ENCODE results near the gene ACTR1A. TPM values are rescaled to one million over a fixed set of nuclear protein-coding genes. Genes with fewer than 3 reads are reported as not detected.
"Not testable (repeated sequence)": the region's sequence is repeated elsewhere in the genome, so short reads cannot be mapped to it uniquely, and the experiment has no call there.

The ACTR1A gene
- total and polyA plus RNA-seq, 4 donors: 113 to 177 (median 155) TPM

DNA sequence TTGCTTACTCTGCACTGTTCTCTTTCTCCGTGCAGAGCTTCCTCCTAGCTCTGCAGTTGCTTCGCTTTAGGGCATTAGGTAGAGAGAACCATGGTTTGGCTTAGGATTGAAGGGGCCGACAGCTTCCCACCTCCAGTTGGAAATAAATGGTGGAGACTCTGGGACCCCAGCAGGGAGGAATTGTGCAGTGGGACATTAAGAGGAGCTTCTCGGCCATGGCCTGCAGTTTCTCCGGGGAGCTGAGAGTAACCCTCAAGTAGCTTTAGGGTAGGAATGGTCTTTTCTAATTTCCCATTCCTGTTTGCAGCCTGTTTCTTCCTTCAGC lies 2.4 kb upstream of the ACTR1A start:
- WGBS (ENCODE audit: insufficient coverage): 0% methylated on average over 2 of the region's 5 CpGs
- Histone ChIP-seq H3K27ac (ENCODE audit: low read depth, low read length) (peak overlapping the region; percentile 58), H3K36me3 (ENCODE audit: control insufficient read depth, insufficient read depth, low read length) (peaks cover 23% of the 10 kb centered on the region), H3K27me3 (ENCODE audit: control insufficient read depth, insufficient read depth, low read length) (no peaks in the 10 kb centered on the region), H3K9me3 (ENCODE audit: control insufficient read depth, insufficient read depth, low read length) (no peaks in the 10 kb centered on the region), H3K4me3 (ENCODE audit: low read depth, low read length) (peak overlapping the region; percentile 98), H3K4me1 (ENCODE audit: control insufficient read depth, insufficient read depth, low read length) (peaks cover 14% of the 10 kb centered on the region)
- no peak for DNase-seq (ENCODE audit: low read depth in 4 of 6, low spot score in 6 of 6)

DNA sequence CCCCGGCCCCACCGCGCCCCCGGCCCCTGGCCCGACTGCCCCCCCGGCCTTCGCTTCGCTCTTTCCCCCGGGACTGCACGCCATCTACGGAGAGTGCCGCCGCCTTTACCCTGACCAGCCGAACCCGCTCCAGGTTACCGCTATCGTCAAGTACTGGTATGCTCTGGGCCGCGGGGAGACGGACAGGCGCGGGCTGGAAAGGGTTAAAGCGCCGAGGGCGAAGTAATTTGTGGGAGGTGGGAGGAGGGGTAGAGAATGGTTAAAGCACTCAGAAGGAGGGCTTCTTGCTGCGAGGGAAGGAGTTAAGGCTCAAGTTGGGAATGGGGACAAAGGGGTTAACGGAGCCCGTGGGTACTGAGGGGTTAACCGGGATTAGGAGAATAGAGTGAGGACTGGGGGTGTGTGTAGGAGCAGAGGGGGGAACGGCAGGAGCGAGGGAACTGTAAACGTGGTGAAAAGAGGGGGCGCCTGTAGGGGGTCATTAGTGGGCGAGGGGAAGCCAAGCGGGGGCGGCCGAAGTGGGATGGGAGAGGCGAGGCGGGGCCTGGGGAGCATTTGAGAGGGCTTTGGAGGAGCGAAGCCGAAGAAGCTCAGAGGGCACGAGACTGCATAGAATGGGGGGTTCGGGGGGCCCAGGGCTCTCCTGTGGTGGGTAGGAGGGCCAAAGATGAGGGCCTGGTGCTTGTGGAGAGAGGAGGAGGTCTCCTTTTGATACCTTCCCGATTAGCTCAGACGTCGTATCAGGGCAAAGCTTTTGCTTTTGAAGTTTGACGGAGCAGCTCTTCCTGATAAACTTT lies 1.9 kb upstream of the ACTR1A start:
- Histone ChIP-seq H3K4me1 (ENCODE audit: control insufficient read depth, insufficient read depth, low read length) (peaks cover 14% of the 10 kb centered on the region), H3K36me3 (ENCODE audit: control insufficient read depth, insufficient read depth, low read length) (peaks cover 17% of the 10 kb centered on the region), H3K27me3 (ENCODE audit: control insufficient read depth, insufficient read depth, low read length) (no peaks in the 10 kb centered on the region), H3K4me3 (ENCODE audit: low read depth, low read length) (peak overlapping the region; percentile 98), H3K9me3 (ENCODE audit: control insufficient read depth, insufficient read depth, low read length) (no peaks in the 10 kb centered on the region), H3K27ac (ENCODE audit: low read depth, low read length) (peak overlapping the region; percentile 58)
- whole genome bisulfite sequencing (ENCODE audit: insufficient coverage): 0% methylated on average over 43 of the region's 47 CpGs
- DNase-seq (ENCODE audit: low read depth in 4 of 6, low spot score in 6 of 6): peak in 2 of 6 donors; percentile 73 to 75

DNA sequence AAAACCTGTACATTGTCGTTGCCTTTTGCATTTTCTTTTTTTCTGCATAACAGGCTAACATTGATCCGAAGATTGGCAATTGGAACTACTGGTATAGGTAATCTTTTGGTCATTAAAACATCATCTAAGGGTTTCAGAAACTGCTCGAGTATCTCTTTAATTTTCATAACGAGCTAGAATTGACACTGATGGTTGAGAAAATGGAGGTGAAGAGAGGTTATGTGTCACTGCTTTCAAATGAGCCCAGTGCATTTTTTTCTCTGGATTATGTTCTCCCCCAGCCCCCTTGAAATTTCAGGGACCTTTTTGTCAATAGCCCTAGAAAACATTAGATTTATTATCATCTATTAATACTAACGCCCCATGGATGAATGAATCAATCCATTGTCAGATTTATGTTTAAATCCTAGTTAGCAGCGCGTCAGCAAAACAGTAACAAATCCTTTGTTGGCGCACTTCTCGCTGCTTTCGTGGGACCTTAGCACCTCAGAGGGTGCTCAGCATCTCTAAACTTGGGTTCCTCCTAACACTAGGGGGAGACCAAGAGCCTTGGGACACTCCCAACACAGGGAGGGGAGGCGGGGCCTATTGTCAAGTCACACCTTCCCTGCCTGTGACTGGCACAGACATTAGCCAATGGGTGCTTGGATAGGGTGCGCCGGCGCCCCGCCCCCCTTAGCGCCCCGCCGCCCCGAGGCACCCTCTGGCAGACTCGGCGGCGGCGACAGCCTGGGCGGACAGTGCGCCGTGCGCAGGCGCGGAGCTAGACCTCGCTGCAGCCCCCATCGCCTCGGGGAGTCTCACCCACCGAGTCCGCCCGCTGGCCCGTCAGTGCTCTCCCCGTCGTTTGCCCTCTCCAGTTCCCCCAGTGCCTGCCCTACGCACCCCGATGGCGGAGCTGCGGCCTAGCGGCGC lies 1.0 kb upstream of the ACTR1A start, which contains the start of gene SUFU:
Gene SUFU, plus strand, starts transcription at position 709 of the 915 bp plus-strand sequence. Its CDS starts 181 bp downstream, at position 890.
- WGBS (ENCODE audit: insufficient coverage): 0% methylated on average over 40 of the region's 44 CpGs

DNA sequence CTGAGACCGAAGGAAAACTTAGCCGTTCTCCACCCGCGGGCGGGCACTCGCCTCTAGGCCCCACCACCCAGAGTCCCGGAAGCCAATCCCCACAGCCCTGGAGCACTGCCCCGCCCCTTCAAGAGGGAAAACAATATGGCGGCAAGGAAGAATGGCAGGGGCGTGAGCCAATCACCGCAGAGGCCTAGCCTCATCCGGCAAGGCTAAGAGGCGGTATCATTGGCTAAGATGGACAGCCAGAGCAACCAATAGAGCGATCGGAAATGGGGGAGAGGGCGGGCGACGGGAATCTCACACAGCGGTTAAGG lies 529 bp downstream of the ACTR1A start:
- peak; percentile 98 to 100 (median 100) for DNase-seq (ENCODE audit: low read depth in 4 of 6, low spot score in 6 of 6)
- Histone ChIP-seq H3K9me3 (ENCODE audit: control insufficient read depth, insufficient read depth, low read length) (no peaks in the 10 kb centered on the region), H3K4me3 (ENCODE audit: low read depth, low read length) (peak overlapping the region; percentile 100), H3K4me1 (ENCODE audit: control insufficient read depth, insufficient read depth, low read length) (peaks cover 14% of the 10 kb centered on the region), H3K27me3 (ENCODE audit: control insufficient read depth, insufficient read depth, low read length) (no peaks in the 10 kb centered on the region), H3K36me3 (ENCODE audit: control insufficient read depth, insufficient read depth, low read length) (peaks cover 16% of the 10 kb centered on the region), H3K27ac (ENCODE audit: low read depth, low read length) (peak overlapping the region; percentile 98)
- WGBS (ENCODE audit: insufficient coverage): 0% methylated on average over 15 of the region's 19 CpGs

More for the DNA sequence above, 1.0 kb upstream of the ACTR1A start, which contains the start of gene SUFU:
- Histone ChIP-seq H3K4me1 (ENCODE audit: control insufficient read depth, insufficient read depth, low read length) (peaks cover 14% of the 10 kb centered on the region), H3K27ac (ENCODE audit: low read depth, low read length) (peak within 1 kb of the TSS; percentile 98), H3K27me3 (ENCODE audit: control insufficient read depth, insufficient read depth, low read length) (no peaks in the 10 kb centered on the region), H3K36me3 (ENCODE audit: control insufficient read depth, insufficient read depth, low read length) (peaks cover 14% of the 10 kb centered on the region), H3K4me3 (ENCODE audit: low read depth, low read length) (peak within 1 kb of the TSS; percentile 100), H3K9me3 (ENCODE audit: control insufficient read depth, insufficient read depth, low read length) (no peaks in the 10 kb centered on the region)
- peak; percentile 94 to 100 (median 100) for DNase-seq (ENCODE audit: low read depth in 4 of 6, low spot score in 6 of 6)

DNA sequence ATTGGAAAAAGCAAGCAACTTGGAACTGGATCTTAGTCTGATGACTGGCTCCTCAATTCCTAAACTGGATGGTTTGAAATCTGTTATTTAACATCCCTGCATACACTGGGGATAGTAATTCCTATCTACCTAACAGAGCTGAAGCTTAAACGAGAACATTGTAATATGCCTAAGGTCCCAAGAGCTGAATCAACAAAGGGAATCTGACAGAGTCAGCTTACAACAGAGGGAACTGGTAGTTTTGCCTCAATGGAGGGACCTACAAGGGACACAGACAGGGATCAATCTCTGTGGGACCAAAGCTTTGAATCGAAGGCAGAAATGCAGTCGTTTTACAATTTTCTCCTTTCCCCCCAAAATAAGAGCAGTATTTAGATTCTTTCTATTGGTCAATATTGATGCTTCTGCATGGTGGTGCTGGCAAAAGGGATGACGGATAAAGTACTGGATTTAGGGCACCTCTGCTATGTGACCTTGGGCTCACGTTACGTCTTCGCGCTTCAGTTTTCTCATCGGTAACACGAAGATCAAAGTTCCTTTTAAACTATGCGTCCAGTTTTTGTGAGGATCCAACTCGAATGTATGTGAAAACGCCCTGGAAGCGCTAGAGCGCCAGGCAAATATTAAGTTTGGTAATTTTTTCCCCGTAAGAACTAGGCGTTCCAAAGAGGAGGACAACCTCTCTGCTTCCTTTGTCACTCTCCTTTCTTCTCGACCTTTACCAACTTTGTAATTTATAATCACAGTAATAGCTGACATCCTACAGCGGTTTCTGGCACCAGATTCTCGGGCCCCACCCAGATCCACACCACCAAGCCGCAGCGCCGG lies 1.1 kb downstream of the ACTR1A start:
- DNase-seq (ENCODE audit: low read depth in 4 of 6, low spot score in 6 of 6): no peak
- WGBS (ENCODE audit: insufficient coverage): 2% methylated on average over 17 of the region's 23 CpGs
- Histone ChIP-seq H3K27ac (ENCODE audit: low read depth, low read length) (peak overlapping the region; percentile 98), H3K4me3 (ENCODE audit: low read depth, low read length) (peak overlapping the region; percentile 100), H3K9me3 (ENCODE audit: control insufficient read depth, insufficient read depth, low read length) (no peaks in the 10 kb centered on the region), H3K4me1 (ENCODE audit: control insufficient read depth, insufficient read depth, low read length) (peaks cover 14% of the 10 kb centered on the region), H3K27me3 (ENCODE audit: control insufficient read depth, insufficient read depth, low read length) (no peaks in the 10 kb centered on the region), H3K36me3 (ENCODE audit: control insufficient read depth, insufficient read depth, low read length) (peaks cover 14% of the 10 kb centered on the region)

DNA sequence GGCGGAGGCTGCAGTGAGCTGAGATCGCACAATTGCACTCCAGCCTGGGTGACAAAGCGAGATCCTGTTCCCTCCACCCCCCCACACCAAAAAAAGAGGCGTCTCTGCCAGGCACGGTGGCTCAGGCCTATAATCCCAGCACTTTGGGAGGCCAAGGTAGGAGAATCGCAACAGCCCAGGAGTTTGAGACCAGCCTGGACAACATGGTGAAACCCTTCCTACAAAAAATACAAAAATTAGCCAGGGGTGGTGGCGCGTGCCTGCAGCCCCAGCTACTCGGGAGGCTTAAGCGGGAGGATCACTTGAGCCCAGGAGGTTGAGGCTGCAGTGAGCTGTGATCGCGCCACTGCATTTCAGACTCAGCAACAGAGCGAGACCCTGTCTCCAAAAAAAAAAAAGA lies 1.8 kb downstream of the ACTR1A start:
- H3K9me3 ChIP-seq (ENCODE audit: control insufficient read depth, insufficient read depth, low read length); H3K36me3 ChIP-seq (ENCODE audit: control insufficient read depth, insufficient read depth, low read length); H3K27ac ChIP-seq (ENCODE audit: low read depth, low read length); H3K27me3 ChIP-seq (ENCODE audit: control insufficient read depth, insufficient read depth, low read length); DNase-seq (ENCODE audit: low read depth in 4 of 6, low spot score in 6 of 6); H3K4me3 ChIP-seq (ENCODE audit: low read depth, low read length): not testable (repeated sequence)
- H3K4me1 ChIP-seq (ENCODE audit: control insufficient read depth, insufficient read depth, low read length): peaks cover 11% of the 10 kb centered on the region
- WGBS (ENCODE audit: insufficient coverage): 95% methylated on average over 8 of the region's 13 CpGs

DNA sequence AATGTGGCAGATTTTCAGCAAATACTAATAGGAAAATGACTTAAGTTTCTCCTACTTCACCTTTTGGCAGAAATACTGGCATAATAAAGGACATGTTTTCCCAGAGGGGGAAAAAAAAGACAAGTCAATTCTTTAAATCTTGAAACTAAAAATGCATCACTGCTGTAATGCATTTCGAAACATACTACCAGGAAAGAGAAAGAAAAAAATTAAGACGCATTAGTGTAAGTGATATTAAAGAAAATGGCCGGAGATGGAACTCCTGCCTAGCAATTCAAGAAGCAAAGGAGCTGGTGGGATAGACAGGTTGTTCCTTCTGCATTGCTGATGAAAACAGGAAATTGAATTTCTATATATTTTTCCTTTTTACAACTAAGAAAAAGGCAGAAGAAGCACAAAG lies 3.2 kb downstream of the ACTR1A start:
- Histone ChIP-seq H3K27me3 (ENCODE audit: control insufficient read depth, insufficient read depth, low read length) (no peaks in the 10 kb centered on the region), H3K36me3 (ENCODE audit: control insufficient read depth, insufficient read depth, low read length) (peaks cover 16% of the 10 kb centered on the region), H3K4me3 (ENCODE audit: low read depth, low read length) (no peak overlapping the region), H3K9me3 (ENCODE audit: control insufficient read depth, insufficient read depth, low read length) (no peaks in the 10 kb centered on the region), H3K4me1 (ENCODE audit: control insufficient read depth, insufficient read depth, low read length) (peaks cover 6% of the 10 kb centered on the region), H3K27ac (ENCODE audit: low read depth, low read length) (no peak overlapping the region)
- no peak for DNase-seq (ENCODE audit: low read depth in 4 of 6, low spot score in 6 of 6)
- WGBS (ENCODE audit: insufficient coverage): no CpG with 5 or more reads among the region's 3 CpGs

DNA sequence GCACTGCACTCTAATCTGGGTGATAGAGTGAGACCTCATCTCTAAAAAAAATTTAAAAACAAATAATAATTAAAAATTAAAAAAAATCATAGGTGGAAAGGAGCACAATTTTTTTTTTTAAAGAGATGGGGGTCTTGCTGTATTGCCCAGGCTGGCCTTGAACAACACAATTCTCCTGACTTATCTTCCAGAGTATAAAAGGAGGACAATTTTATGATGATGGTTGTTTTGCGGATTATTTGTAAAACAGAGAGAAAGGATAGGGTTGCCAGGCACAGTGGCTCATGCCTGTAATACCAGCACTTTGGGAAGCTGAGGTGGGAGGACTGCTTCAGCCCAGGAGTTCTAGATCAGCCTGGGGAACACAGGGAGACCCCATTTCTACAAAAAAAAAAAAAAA lies 5.0 kb downstream of the ACTR1A start:
- 100% methylated on average over 1 of the region's 1 CpG for WGBS (ENCODE audit: insufficient coverage)
- H3K4me3 ChIP-seq (ENCODE audit: low read depth, low read length): no peak overlapping the region
- no peak for DNase-seq (ENCODE audit: low read depth in 4 of 6, low spot score in 6 of 6)
- no peak overlapping the region for H3K27ac ChIP-seq (ENCODE audit: low read depth, low read length)
- H3K27me3 ChIP-seq (ENCODE audit: control insufficient read depth, insufficient read depth, low read length): no peaks in the 10 kb centered on the region
- peaks cover 25% of the 10 kb centered on the region for H3K36me3 ChIP-seq (ENCODE audit: control insufficient read depth, insufficient read depth, low read length)
- H3K4me1 ChIP-seq (ENCODE audit: control insufficient read depth, insufficient read depth, low read length): peaks cover 6% of the 10 kb centered on the region
- no peaks in the 10 kb centered on the region for H3K9me3 ChIP-seq (ENCODE audit: control insufficient read depth, insufficient read depth, low read length)

DNA sequence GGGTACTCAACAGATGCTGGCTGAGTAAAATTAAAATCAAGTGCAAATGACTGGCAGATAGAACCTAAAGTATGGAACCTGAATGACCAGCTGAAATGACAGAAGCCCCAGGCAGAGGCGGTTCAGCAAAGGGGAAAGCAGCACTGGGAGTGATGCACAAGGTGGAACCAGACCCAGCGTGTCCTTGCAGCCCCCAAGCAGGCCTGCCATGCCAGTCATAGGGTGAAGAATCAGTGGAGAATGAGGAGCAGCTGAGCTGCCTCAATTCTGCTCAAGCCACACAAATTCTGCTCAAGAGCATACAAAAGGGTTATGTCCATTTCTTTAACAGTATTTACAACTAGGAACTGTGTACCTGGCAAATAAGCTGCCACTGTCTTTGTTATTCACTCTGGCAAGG lies 8.7 kb downstream of the ACTR1A start:
- peaks cover 35% of the 10 kb centered on the region for H3K36me3 ChIP-seq (ENCODE audit: control insufficient read depth, insufficient read depth, low read length)
- WGBS (ENCODE audit: insufficient coverage): 83% methylated on average over 2 of the region's 2 CpGs
- H3K27me3 ChIP-seq (ENCODE audit: control insufficient read depth, insufficient read depth, low read length): no peaks in the 10 kb centered on the region

More for the DNA sequence above, 8.7 kb downstream of the ACTR1A start:
- Histone ChIP-seq H3K4me3 (ENCODE audit: low read depth, low read length) (no peak overlapping the region), H3K27ac (ENCODE audit: low read depth, low read length) (no peak overlapping the region), H3K4me1 (ENCODE audit: control insufficient read depth, insufficient read depth, low read length) (no peaks in the 10 kb centered on the region), H3K9me3 (ENCODE audit: control insufficient read depth, insufficient read depth, low read length) (no peaks in the 10 kb centered on the region)
- DNase-seq (ENCODE audit: low read depth in 4 of 6, low spot score in 6 of 6): no peak
